GM12875 (cell line): ENCODE measurements around the gene ASCL5.

Source experiments
- H3K4me3 ChIP-seq: one replicate; pipeline ENCODE4 v1.5.1; 2011; ENCODE audit warnings: low read depth, low read length, control low read depth
- TF ChIP-seq, protein P1 (sequence below): IDR thresholded peaks from 2 replicates; pipeline ENCODE4 v1.5.1; 2011; ENCODE audit warnings: low read depth, mild to moderate bottlenecking, control low read depth, inconsistent platforms, low read length, moderate library complexity, borderline replicate concordance; ENCODE audit not compliant: insufficient read depth

Gene ASCL5

DNA sequence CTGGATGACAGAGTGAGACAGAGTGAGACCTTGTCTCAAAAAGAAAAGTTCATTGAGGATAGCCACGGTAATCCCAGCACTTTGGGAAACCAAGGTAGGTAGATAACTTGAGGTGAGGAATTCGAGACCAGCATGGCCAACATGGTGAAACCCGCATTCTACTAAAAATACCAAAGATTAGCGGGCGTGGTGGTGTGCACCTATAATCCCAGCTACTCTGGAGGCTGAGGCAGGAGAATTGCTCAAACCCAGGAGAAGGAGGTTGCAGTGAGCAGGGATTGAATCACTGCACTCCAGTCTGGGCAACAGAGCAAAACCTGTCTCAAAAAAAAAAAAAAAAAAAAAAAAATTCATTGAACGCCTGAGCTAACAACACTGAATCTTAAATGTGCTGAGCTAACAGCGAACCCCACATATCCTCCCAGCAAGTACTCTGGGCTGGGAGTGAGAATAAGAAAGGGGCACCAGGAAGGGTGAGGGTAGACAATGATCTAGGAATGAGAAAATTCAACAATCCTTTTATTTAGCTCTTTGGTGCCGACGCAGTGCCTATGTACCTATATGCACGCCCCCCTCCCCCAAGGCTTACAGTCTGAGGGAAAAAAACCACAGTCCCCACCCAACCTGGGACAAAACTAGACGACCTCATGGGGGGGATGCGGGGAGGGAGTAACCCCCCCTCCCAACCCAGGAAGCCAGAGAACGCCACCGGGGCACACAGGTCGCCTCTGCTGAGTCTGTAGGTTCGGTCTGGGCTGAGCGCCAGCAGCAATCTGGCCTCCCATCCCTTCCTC is 13.3 kb downstream of the ASCL5 start:
- TF ChIP-seq, protein P1, sequence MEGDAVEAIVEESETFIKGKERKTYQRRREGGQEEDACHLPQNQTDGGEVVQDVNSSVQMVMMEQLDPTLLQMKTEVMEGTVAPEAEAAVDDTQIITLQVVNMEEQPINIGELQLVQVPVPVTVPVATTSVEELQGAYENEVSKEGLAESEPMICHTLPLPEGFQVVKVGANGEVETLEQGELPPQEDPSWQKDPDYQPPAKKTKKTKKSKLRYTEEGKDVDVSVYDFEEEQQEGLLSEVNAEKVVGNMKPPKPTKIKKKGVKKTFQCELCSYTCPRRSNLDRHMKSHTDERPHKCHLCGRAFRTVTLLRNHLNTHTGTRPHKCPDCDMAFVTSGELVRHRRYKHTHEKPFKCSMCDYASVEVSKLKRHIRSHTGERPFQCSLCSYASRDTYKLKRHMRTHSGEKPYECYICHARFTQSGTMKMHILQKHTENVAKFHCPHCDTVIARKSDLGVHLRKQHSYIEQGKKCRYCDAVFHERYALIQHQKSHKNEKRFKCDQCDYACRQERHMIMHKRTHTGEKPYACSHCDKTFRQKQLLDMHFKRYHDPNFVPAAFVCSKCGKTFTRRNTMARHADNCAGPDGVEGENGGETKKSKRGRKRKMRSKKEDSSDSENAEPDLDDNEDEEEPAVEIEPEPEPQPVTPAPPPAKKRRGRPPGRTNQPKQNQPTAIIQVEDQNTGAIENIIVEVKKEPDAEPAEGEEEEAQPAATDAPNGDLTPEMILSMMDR, result no peak
- peak overlapping the region; percentile 48 for H3K4me3 ChIP-seq

DNA sequence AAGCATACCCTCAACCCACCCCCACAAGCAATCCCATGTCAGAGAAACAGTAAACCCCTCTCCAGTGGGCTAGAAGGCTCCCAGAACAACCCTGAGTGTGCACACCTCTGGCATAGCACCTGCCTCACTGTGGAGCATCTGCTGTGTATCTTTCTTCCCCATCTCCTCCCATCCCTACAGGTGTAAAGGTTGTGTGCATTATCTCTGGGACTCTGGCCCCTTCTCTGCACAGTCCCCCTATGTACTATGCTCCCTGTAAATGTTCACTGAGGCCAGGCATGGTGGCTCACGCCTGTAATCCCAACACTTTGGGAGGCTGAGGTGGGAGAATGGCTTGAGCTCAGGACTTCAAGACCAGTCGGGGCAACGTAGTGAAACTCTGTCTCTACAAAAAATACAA is 14.1 kb downstream of the ASCL5 start:
- TF ChIP-seq, protein P1, result no peak

GRCh38 chr1:201112173-201112731 is 14.7 kb downstream of the ASCL5 start, which contains the start of gene CACNA1S:
Gene CACNA1S, minus strand, starts transcription at chr1:201112426. Its CDS starts 87 bp downstream, at chr1:201112339.
- TF ChIP-seq, protein P1, result no peak
- H3K4me3 ChIP-seq, result no peak within 1 kb of the TSS

More for the DNA sequence above, 14.1 kb downstream of the ASCL5 start:
- H3K4me3 ChIP-seq, result no peak overlapping the region

DNA sequence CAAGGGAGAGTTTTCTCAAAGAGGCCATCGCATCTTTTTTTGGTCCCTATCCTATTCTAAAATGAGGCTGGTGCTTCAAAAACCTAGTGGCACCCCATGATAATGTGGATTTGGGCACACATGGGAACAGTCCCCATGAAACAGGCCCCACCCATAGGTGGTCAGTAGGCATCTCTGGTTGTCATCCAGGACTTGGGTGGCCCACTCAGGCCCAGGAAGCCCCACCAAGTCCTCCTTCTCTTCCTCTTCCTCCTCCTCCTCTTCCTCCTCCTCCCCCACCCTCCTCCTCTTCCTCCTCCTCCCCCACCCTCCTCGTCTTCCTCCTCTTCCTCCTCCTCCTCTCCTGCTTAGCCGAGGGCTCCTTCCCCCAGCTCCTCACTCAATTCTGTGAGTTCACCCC is 15.3 kb downstream of the ASCL5 start:
- no peak overlapping the region for H3K4me3 ChIP-seq
- TF ChIP-seq, protein P1, result no peak

DNA sequence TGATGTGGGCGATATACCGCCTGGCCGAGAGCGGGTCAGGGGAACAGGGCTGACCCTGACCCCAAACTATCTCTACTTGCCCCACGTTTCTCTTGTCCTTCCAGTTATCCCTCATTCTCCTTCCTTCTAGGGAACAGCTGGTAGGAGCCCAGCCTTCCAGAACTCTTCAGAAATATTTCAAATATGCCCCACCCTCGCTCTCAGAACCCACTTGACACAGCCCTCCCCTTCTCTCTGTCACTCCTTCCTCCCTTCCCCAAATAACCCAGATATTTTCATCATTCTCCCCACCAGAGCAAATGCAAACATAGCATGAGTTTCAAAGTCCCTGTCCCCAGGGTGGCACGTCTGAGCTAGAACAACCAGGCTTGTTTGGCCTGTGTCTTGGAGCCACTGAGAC is 15.8 kb downstream of the ASCL5 start:
- TF ChIP-seq, protein P1, result no peak
- no peak overlapping the region for H3K4me3 ChIP-seq

DNA sequence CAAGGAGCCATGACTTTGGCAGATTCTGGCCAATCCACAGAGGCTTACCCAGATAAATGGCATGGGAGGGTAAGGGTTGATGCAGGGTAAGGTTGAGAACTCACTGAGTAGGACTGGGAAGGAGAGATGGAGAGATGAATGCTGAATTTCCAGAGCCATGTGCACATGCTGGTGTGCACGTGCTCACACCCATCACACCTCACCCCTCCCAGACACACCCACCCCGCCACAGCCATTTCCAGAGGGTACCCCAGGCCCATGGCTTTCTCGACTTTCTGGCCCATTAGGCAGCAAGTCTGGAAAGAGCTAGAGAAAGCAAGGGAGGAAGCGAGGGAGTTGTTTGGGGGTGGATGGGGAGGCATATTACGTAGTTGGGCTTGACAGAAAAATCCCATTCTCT is 16.4 kb downstream of the ASCL5 start:
- H3K4me3 ChIP-seq, result no peak overlapping the region
- TF ChIP-seq, protein P1, result no peak

DNA sequence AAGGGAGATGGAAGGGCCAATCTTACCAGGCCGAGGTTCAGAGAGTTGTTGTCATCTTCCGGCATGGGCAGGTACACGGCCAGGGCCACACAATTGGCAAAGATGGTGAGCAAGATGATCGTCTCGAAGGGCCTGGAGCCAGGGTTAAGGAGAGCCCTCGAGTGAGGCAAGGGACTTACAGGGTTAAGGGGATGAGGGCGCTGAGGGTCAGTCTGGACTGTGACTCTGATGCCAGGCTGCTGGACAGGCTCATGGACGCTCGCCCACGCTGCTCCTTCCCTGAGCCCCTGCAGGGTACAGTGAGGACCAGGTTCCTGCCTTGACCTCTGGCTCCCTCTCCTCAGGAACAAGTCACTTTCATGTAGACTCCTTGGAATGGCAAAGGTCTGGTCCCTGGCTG is 16.8 kb downstream of the ASCL5 start:
- H3K4me3 ChIP-seq, result no peak overlapping the region
- TF ChIP-seq, protein P1, result no peak
